Heart left ventricle (tissue), 13 donors: ENCODE results near the gene C12orf75.

Experiments
- CTCF ChIP-seq, 12 donors: fragments of 200-600 bp; sonication (generic) in 4 of 12; IDR thresholded peaks; one replicate each; pipeline versions ENCODE4 v1.5.0 to v1.8.0; 2018 to 2022; ENCODE audit warnings: antibody characterized with exemption in 12 of 12, mild to moderate bottlenecking in 5 of 12
- POLR2A ChIP-seq, 2 donors: fragments of 450-650 bp; IDR thresholded peaks; one replicate each; pipeline ENCODE4 v1.6.1; 2017; ENCODE audit warnings: antibody characterized with exemption in 2 of 2, mild to moderate bottlenecking in 2 of 2, moderate library complexity in 2 of 2
- donor health status: ischemic (EF 13 %, LVEDD 7.1; RV severe dilation, severe dysfunction).
- donor health status: DM: no; HTN: yes; CAD: no.
- donor health status: DM: no; HTN: no; CAD: no.
- donor health status: ischemic (EF 25% LVEDD 6.9; RV normal size, moderate dysfunction).
- donor health status: ischemic (EF 25% LVEDD 5.7; RV mildly dilated, moderate dysfunction).
- donor health status: ischemic (EF 35%, LVEDD 5.7; RV mildly dilated, moderate dysfunction).
- donor health status: nonischemic (EF 11% LVEDD 7.7; RV severe dilation, severe dysfunction).
- donor health status: DM: yes; HTN: yes; CAD: no.
- donor health status: PGD.
- donor health status: ischemic (EF 29% LVEDD 5.4; RV normal size, mild dysfunction).
- donor health status: nonischemic (EF 23%, LVEDD 6.1; RV moderate dilation, normal function).

DNA sequence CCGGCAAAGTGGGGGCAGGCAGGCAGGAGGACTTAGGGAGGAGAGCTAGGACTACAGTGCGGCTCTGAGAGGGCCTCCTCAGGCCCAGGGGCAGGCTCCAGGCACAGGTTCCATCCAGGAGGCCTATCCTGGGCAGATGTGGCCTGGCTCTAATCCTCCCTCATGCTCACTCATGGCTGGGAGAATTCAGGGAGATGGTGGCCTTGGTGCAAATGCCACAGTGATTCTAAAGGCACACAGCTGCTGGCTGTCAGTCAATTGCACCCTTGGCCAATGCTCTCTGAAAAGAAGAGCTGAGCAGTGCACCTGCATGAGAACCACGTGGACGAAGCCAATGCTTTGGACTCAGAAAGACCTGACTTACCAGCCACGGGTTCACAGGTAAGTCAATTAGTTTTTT, 89.6 kb downstream of the C12orf75 start:
- TF ChIP-seq CTCF (IDR thresholded peaks at IDR 0.05) (no peak), POLR2A (IDR thresholded peaks at IDR 0.05) (no peak)
